NB4 (cell line): Measurements from ENCODE around the gene HECW1.

Experiments
- CTCF ChIP-seq: IDR thresholded peaks from one replicate; pipeline ENCODE4 v1.5.1; 2012; ENCODE audit warnings: low read depth, low read length
- MAX ChIP-seq: IDR thresholded peaks from 2 replicates; pipeline ENCODE4 v1.6.1; 2011; ENCODE audit warnings: low read depth, low read length
- MYC ChIP-seq: IDR thresholded peaks from 2 replicates; pipeline ENCODE4 v1.6.1; 2011; ENCODE audit warnings: low read depth, low read length
- POLR2A ChIP-seq: IDR thresholded peaks from 2 replicates; pipeline ENCODE4 v1.6.1; 2011; ENCODE audit warnings: mild to moderate bottlenecking; ENCODE audit not compliant: insufficient read length; ENCODE audit errors: extremely low read depth

- TF ChIP-seq CTCF (no peak), POLR2A (no peak), MAX (no peak), MYC (no peak)
Observed at GRCh38 chr7:43195256-43195655, 82.8 kb downstream of the HECW1 start.
